Activated CD4-positive, CD25-positive, alpha-beta regulatory T cell treated with anti-CD3 and anti-CD28 coated beads, Interleukin-2, amount 50 U/mL, for 16 hours (primary cell): ENCODE measurements around the gene CRLF1.
"Not testable (repeated sequence)": the region's sequence is repeated elsewhere in the genome, so short reads cannot be mapped to it uniquely, and the experiment has no call there.

Experiments
- DNase-seq: peaks from one replicate; pipeline ENCODE4 v3.0.0-alpha.2; 2020; ENCODE audit warnings: low read depth, low spot score

The CRLF1 gene

GRCh38 chr19:18592732-18593131, 13.9 kb downstream of the CRLF1 start:
- not testable (repeated sequence) for DNase-seq

GRCh38 chr19:18591735-18592385, 14.7 kb downstream of the CRLF1 start:
- DNase-seq: no peak

GRCh38 chr19:18590273-18591272, 16.0 kb downstream of the CRLF1 start:
- DNase-seq: no peak

- peak; percentile 45 for DNase-seq
Observed at GRCh38 chr19:18589380-18590272, 17.0 kb downstream of the CRLF1 start.

GRCh38 chr19:18588611-18589379, 17.8 kb downstream of the CRLF1 start, which contains the start of gene REX1BD:
Gene REX1BD, plus strand, starts transcription at chr19:18588798. Its CDS starts 4 bp downstream, at chr19:18588802.
- DNase-seq: peak; percentile 63

- DNase-seq: no peak
Observed at GRCh38 chr19:18587962-18588610, 18.5 kb downstream of the CRLF1 start.

GRCh38 chr19:18587561-18587960, 19.0 kb downstream of the CRLF1 start:
- DNase-seq: no peak

GRCh38 chr19:18586306-18586705, 20.3 kb downstream of the CRLF1 start:
- DNase-seq: no peak

- DNase-seq: no peak
Observed at GRCh38 chr19:18580311-18580710, 26.3 kb downstream of the CRLF1 start.

GRCh38 chr19:18577365-18577914, 29.2 kb downstream of the CRLF1 start:
- no peak for DNase-seq

- DNase-seq: no peak
Observed at GRCh38 chr19:18576383-18576782, 30.2 kb downstream of the CRLF1 start.

- DNase-seq: no peak
Observed at GRCh38 chr19:18574691-18575291, 31.8 kb downstream of the CRLF1 start.

GRCh38 chr19:18571564-18572344, 34.8 kb downstream of the CRLF1 start, which contains the start of gene UBA52:
Gene UBA52, plus strand, starts transcription at chr19:18571857. Its CDS starts 1,444 bp downstream, at chr19:18573301.
- DNase-seq: peak; percentile 99

- no peak for DNase-seq
Observed at GRCh38 chr19:18568367-18568766, 38.2 kb downstream of the CRLF1 start.

GRCh38 chr19:18566953-18567352, 39.6 kb downstream of the CRLF1 start:
- DNase-seq: no peak

- no peak for DNase-seq
Observed at GRCh38 chr19:18562086-18562485, 44.5 kb downstream of the CRLF1 start.

- no peak for DNase-seq
Observed at GRCh38 chr19:18559685-18560084, 46.9 kb downstream of the CRLF1 start.

- DNase-seq: no peak
Observed at GRCh38 chr19:18558604-18559003, 48.0 kb downstream of the CRLF1 start.

- DNase-seq: no peak
Observed at GRCh38 chr19:18558202-18558555, 48.4 kb downstream of the CRLF1 start.
